Stimulated activated CD8-positive, alpha-beta memory T cell treated with anti-CD3 and anti-CD28 coated beads, Interleukin-7, amount 100 ng/mL, for 1 hour (primary cell): ENCODE results near the gene FUT3.
"Not testable (repeated sequence)": the region's sequence is repeated elsewhere in the genome, so short reads cannot be mapped to it uniquely, and the experiment has no call there.

Source experiments
- DNase-seq, 2 donors: peaks; one replicate each; pipeline ENCODE4 v3.0.0-alpha.2; 2020; ENCODE audit warnings: low read depth in 2 of 2

The FUT3 gene

DNA sequence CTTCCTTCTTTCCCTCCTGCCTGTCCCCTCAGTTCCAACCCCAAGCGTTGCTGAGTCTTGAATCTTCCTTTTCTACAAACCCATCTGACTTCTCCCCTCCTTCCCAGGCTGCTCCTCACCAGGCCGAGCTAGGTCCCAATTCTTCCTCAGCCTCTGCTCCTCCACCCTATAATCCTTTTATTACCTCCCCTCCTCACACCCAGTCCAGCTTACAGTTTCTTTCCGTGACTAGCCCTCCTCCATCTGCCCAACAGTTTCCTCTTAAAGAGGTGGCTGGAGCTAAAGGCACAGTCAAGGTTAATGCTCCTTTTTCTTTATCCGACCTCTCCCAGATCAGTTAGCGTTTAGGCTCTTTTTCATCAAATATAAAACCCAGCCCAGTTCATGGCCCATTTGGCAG, 2.6 kb downstream of the FUT3 start:
- not testable (repeated sequence) for DNase-seq

DNA sequence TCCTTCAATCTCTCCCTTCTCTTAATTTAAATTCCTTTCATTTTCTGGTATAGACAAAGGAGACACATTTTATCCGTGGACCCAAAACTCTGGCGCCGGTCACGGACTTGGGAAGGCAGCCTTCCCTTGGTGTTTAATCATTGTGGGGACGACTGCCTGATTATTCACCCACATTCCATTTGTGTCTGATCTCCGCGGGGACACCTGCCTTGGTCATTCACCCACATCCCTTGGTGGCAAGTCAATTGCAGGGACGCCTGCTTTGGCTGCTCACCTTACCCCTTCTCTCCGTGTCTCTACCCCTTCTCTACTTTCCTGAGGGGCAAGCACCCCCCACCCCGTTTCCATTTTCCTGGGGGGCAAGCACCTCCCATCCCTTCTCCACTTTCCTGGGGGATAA, 3.4 kb downstream of the FUT3 start:
- DNase-seq: not testable (repeated sequence)

DNA sequence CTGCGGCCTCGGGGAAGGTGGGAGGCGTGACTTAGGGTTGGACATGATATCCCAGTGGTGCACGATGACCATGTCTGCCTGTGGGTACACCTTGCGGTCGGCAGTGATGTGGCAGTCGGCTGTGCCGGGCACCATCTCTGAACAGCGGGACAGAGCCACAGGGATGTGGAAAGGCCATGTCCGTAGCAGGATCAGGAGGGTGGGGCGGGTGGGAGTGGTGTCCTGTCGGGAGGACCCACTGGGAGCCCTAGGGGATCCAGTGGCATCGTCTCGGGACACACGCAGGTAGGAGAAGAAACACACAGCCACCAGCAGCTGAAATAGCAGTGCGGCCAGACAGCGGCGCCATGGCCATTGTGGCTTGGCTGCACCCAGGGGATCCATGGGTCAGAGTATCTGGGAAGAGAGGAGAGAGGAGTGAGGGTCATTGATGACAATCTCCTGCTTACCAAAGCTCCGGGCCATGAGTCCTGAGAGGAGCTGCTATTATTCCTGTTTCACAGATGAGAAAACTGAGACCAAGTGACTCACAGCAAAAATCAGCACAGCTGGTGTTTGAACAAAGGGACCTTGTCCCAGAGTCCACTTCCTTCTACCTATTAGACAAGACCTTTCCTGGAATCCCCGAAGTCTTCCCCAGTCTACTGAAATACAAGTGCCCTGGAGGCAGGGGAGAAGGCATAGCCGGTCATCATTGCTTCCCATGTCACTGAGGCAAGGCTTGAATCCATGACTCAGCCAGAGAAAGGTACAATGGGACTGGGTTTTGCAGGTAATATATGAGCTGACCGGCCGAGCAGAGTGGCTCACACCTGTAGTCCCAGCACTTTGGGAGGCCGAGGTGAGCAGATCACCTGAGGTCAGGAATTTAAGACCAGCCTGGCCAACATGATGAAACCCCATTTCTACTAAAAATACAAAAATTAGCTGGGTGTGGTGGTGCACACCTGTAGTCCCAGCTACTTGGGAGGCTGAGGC, 6.5 kb downstream of the FUT3 start:
- no peak for DNase-seq

DNA sequence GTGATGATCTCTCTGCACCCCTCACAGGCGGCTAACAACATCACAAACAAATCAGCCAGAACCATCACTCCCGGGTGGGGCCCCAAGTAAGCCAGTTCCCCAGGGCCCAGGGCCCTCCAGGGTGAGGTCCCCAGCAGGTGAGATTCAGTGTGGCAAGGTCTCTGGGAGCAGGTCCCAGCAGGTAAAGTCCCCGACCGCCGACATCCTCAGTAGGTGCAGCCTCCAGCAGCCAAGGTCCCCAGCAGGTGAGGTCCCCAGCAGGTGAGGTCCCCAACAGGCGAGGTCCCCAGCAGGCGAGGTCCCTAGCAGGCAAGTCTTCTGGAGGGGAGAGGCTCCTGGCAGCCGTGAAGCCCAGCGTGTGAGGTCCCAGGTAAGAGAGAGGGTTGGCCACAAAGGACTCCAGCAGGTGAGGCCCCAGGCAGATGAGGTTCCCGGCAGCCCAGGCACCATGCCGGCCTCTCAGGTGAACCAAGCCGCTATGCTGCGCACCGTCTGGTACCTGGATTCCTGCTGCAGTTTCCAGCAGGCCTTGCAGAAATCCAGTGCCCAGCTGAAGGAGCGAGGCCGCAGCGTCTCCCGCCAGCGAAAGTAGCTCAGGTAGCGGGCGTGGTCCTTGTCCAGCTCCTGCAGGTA, 7.8 kb downstream of the FUT3 start:
- no peak for DNase-seq

DNA sequence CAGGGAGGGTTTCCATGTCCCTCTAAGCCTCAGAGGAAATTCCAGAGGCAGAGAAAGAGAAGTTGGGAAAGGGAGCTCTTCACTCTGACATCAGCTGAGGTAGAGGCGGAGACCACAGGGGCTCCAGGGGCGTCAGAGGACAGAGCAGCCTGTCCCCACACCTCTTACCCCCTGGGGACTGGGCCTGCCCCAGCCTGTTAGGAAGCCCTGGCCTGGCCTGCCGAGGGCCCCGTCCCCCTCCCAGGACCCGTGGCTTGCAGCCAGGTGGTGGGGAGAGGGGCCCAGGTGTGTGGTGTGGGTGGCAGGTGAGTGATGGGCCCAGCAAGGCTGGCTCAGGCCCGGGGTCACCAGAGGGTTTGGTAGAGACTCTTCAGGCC, 9.5 kb downstream of the FUT3 start:
- DNase-seq: not testable (repeated sequence)

DNA sequence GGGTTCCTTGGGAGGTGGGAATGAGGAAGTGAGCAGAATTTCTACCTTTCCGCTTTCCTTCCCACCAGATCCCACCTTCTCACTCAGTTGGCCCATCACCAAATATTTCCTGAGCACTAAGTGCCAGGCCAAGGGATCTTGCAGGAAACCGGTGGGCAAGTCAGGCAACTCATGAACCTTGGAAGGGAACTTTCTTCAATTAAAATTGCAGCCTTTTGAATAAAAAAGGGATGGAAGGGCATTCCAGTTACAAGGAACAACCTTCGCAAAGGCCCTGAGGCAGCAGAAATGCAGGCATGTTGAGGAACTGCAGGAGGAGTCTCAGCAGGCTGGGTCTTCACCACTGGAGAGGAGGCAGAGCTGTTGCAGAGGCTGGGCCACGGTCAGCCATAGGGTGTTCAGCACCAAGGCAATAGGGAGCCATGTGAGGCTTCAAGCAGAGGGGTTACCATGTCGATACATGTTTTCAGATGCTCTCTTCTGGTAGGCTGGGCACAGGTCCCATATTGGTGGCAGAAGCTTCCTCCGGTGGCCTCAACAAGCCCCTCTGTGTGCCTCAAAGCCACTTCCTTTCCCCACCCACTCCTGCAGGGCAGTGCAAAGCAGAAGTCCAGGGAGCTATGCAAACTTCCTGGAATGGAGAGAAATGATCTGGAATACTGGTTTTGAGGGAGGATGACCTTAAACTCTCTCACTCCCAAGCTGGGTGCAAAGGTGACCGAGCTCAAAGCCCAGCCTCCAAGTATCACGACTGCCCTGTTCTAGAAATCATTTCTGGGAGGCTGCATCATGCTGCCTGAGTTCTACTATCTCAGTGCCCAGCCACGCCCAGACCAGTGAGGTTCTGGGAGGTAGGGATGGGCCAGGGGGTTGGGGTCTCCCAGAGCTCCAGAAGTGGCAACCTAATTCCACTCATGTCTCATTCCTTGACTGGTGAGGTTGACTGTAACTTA, 11.9 kb downstream of the FUT3 start, which contains the start of gene FUT6:
Gene FUT6, minus strand, starts transcription at position 638 of the 953 bp plus-strand sequence. CDS start 7,135 bp downstream, outside the sequence.
- no peak for DNase-seq

DNA sequence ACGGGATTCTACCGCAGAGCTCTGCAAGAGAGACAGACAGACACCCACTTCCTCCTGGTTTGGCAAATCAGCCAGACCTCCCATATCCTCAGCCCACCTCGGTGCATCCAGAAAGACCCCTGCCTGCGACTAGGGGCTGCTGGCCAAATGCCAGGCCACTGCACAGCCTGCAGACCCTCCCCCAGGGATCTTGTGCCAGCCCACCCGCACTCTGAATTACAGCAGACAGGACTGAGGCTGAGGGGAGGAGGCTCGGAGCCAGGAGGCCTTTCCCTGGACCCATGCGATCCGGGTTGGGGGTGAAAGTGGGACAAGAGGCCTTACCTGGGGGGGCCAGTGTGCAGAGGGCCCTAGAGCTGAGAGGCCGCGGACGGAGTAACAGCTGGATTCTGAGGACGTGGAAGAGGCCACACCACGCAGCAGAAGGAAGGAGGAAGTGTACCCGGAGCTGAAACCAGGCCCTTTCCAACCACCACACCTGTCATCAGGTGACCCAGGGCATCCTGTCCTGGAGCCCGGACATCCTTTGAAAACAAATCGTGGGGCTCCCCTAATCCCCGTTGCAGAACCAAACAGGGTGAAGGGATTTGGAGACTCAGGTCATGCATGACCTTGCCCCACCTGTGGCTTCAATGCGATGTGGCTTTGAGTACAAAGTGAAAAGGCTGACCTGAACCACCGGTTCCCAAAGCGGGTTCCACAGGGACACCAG, 12.7 kb downstream of the FUT3 start:
- no peak for DNase-seq

DNA sequence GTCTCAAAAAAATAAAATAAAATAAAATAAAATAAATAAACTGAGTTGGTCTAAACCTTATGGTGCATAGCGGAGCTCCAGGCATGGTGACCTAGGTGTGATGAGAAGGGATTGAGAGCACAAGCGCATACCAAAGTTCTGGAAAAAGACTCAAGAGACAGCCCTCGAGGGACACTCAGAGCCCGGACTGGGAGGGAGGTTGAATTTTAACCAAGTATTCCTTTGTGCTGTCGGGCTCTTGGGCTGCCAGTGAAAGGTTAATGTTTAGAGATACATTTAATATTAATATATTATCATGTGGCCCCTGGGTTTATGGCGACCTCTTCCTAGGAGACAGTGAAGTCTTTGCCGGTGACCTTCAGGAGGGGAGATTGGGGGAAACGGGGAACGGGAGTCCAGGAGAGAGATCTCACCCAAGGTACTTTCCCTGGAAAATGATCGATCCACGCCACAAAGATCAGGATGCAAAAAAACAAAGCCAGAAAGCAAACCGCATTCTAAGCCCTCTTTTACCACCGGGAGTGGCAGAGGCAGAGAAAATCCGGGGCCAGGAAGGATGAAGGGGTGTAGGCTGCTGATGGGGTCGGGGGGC, 13.4 kb downstream of the FUT3 start:
- DNase-seq: no peak

DNA sequence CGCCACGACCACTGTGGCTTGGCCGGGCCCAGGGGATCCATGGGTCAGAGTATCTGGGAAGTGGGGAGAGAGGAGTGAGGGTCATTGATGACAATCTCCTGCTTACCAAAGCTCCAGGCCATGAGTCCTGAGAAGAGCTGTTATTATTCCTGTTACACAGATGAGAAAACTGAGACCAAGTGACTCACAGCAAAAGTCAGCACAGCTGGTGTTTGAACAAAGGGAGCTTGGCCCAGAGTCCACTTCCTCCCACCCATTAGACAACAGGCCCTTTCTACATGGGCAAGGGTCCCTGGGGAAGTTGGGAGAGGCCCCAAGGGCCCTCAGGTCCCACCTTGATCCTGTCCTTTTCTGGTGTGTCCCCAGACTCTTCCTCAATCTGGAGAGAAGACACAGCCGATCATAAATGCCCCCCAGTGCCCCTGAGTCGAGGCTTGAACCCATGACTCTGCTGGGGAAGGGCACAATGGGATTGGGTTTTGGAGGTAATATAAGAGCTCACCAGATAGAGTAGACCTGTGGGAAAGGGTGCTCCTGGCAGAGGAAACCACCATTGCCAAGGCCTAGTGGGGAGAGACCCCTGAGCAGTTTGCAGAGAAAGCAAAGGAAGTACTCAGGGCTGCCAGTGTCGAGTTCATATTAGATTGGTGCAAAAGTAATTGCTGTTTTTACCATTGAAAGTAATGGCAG, 18.6 kb downstream of the FUT3 start:
- DNase-seq: no peak

DNA sequence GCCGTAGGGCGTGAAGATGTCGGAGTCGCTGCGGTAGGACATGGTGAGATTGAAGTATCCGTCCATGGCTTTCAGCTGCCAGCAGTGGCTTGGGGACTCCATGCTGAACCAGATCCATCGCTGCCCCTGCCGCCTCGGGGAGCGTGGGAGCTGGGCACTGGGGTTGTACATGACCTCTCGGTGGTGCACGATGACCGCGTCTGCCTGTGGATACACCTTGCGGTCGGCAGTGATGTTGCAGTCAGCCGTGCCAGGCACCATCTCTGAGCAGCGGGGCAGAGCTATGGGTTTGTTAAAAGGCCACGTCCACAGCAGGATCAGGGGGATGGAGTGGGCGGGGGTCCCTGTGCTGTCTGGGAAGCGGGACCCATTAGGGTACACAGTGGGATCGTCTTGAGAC, 19.2 kb downstream of the FUT3 start:
- DNase-seq: no peak

DNA sequence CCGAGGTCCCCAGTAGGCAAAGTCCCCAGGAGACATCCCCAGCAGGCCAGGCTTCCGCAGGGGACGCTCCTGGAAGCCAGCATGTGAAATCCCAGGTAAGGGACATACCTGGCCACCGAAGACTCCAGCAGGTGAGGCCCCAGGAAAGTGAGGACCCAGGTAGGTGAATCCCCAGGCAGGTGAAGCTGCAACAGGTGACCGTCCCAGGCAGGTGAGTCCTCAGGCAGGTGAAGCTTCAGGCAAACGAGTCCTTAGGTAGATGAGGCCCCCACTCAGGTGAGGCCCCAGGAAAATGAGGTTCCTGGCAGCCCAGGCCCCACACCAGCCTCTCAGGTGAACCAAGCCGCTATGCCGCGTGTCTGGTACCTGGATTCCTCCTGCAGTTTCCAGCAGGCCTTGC, 20.1 kb downstream of the FUT3 start:
- DNase-seq: no peak

DNA sequence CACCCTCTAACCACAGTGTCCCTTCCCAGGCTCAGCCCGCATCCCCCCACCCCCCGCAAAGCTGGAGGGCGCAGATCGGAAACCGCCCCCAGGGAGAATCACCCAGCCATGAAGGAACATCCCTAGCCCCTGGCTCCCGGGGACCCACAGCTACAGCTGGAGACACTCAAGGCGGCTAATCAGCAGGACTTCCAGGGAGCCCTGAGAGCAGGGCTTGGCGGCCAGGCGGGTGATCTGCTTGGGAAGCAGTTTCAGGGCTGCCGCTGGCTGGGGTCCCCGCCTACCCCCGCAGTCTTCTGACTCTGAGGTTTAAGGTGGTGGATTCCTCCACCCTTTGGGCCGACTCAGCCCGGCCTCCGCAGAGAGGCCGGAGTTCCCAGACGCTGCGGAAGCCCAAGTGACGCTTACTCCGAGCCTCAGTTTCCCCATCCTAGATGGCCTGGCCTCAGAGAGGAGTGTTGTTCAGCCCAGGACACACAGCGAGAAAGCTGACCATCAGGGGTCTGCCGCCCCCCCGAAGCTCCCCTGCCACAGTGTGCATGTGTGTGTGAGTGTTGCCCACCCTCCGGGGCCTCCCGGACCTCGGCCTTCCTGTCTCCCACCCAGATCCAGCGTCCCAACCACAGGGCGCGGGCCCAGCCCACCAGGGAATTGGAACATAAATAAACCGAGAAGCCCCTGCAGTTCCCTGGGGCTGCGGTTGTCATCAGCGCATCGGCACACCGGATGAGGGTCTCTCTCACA, 21.5 kb downstream of the FUT3 start:
- no peak for DNase-seq

DNA sequence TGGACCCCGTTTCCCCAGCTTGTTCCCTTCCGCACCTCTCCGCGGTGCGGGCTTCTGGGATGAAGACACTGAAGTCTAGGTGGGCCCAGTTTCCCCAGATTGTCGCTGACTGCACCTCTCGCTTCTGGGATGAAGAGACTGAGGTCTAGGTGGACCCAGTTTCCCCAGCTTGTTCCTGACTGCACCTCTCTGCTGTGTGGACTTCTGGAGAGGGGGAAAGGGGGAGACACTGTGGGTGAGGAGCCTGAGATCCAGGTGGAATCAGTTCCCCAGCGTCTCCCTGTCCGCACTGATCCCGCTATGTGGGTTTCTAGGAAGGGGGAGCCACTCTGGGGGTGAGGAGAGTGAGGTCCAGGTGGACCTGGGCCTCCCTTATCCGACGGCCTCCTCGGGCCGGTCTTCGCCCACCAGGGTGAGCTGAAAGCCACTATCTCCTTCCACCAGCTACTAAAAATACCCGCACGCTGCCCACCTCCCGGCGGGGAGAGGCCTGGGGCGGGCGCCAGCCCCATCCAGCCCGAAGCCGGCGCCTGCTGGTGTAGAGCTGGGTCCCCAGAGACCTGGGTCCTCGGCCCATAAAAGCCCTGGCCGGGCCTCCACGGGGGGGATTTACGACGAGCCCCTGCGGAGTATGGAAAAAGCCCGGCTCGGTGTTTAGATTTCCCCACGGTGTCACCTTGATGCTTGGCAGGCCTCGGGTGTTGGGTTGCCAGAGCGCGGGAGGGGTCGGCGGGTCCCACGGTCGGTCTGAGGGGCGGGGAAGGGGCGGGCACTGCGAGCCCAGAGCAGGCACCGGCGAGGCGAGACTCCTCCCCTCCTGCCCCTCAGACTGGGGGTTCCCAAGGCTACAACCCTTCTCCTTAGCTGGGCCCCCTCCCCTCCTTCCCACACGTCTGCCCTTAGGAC, 22.3 kb downstream of the FUT3 start:
- DNase-seq: no peak

DNA sequence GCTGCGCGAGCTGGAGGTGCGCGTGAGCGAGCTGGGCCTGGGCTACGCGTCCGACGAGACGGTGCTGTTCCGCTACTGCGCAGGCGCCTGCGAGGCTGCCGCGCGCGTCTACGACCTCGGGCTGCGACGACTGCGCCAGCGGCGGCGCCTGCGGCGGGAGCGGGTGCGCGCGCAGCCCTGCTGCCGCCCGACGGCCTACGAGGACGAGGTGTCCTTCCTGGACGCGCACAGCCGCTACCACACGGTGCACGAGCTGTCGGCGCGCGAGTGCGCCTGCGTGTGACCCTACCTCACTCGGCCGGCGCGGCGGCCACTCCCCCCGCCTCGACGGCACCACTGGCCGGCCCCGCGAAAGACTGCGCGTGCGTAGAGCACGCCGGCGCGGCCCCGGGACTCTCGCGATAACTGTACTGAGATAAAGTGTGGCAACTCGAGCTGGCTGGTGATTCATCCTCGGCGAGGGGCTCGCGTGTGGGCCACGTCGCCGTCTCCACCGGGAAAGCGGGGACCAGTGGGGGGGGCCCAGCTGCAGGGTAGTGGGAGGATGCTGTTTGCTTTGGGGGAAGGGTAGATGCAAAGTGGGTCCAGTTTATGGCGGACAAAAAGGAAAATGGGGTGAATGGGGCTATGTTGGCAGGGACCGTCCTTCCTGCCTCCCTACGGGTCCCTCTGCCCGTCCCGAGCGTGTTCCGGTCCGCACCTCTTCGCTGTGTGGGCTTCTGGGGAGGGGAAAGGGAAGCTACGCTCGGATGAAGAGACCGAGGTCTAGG, 23.2 kb downstream of the FUT3 start:
- DNase-seq: peak; percentile 84 to 93

DNA sequence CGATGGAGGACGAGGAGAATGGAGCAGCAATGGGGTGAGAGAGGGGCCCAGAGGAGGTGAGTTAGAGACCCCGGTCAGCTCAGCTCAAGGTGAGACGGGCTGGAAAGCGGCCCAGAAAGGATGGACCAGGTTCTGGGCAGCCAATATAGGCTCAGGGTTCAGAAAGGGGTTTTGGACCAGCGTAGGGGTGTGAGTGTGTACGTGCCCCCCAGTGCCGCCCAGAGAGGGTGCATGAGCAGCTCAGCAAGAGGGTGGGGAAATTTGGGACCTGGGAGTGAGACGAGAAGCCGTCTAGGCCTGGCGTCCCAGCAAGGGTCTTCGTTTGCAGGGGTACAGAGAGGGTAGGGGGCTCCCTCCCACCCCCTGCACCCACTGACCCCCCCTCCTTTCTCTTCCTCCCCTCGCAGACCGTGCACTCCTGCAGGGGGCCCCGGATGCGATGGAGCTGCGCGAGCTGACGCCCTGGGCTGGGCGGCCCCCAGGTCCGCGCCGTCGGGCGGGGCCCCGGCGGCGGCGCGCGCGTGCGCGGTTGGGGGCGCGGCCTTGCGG, 23.8 kb downstream of the FUT3 start:
- no peak for DNase-seq

DNA sequence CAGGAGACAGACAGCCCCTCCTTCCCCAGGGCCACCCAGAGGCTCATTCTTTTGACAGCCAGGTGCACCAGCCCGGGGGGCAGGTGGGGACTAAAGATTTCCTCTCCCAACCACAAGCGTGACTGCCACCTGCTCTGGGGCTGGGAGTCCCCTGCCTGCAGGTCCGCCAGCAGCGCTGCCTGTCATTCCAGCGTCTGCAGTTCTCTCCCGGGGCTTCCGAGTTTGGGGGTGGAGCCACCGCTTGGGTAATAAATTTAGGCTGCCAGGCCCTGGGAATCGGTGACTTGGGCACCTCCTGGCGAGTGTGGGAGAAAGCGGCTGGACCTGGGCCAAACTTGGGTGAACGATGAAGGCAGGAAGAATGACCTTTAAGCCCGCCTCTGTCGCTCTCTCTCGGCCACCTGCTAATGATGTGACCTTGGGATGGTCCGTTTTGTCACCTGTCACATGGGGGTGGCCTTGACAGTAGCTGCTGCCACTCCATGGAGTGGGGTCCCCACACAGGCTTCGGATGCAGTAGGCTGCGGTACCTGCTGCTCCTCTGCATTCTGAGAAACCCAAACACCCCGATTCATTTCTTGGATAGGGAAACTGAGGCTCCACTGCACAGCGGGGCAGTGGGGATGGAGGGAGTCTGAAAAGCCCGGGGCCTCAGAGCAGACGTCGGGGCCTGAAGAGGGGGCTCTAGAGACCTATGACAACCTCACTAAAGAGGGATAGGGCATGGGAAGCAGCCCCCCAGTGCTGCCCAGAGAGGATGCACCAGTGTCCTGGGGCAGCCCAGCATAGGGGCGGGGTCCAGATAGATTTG, 24.5 kb downstream of the FUT3 start:
- no peak for DNase-seq

DNA sequence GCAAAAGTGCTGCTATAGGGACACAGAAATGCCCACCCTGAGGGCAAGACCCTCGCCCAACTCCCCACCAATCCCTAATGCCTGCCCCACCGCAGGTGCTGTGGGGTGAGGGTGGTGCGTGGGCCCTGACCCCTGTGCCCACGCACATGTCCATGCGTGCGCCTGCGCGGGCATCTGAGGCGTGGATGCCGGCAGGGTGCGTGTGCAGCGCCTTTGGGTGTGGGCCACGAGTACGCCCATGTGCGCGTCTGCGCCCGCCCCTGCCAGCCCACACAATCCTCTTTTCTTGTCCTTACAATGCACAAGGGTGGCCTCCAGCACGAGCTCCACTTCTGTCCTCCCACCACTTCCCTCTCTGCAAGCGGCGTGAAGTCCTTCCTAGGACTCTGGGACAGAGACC, 26.1 kb downstream of the FUT3 start:
- no peak for DNase-seq
